Testis (tissue), 3 donors: ENCODE data around the gene PTGIS. TPM values are rescaled to one million over a fixed set of nuclear protein-coding genes. Genes with fewer than 3 reads are reported as not detected.
A peak's percentile ranks its signal among the peaks of the same experiment; 100 is the strongest.

Source experiments
- DNase-seq: peaks from one replicate; pipeline ENCODE4 v3.0.0-alpha.2; 2019
- H3K27ac ChIP-seq, 2 donors: fragments of 200-600 bp; sonication (generic); one replicate each; pipeline ENCODE4 v1.5.1; 2019
- H3K27me3 ChIP-seq: fragments of 200-600 bp; sonication (generic); one replicate; pipeline ENCODE4 v1.5.1; 2019
- H3K36me3 ChIP-seq: fragments of 200-600 bp; sonication (generic); one replicate; pipeline ENCODE4 v1.5.1; 2017; ENCODE audit warnings: low read depth; ENCODE audit errors: missing control alignments
- H3K4me1 ChIP-seq: fragments of 200-600 bp; sonication (generic); one replicate; pipeline ENCODE4 v1.5.1; 2019
- H3K4me3 ChIP-seq, 2 donors: fragments of 200-600 bp; sonication (generic); one replicate each; pipeline ENCODE4 v1.5.1; 2017 to 2019
- H3K9me3 ChIP-seq: fragments of 200-600 bp; sonication (generic); one replicate; pipeline ENCODE4 v1.5.1; 2017
- POLR2A ChIP-seq: fragments of 450-650 bp; IDR thresholded peaks from one replicate; pipeline ENCODE4 v1.6.1; 2017; ENCODE audit warnings: antibody characterized with exemption, mild to moderate bottlenecking, moderate library complexity
- WGBS, 2 donors: methylation state at CpG; one replicate each; pipeline ENCODE4 v1.1.5; 2018; 5-methylcytosine and 5-hydroxymethylcytosine counted together
- intact Hi-C: fragments of 100-400 bp; cut with DNase I; formaldehyde crosslinking; loops from one replicate; pipeline ENCODE4 v1.15.1; 2023; ENCODE audit warnings: low total_unique reads
- polyA plus RNA-seq: library from polyadenylated mRNA; stranded (reverse); fragments of 350-450 nt; fragmentation: Illumina TruSeq; extraction: RNeasy Lipid Tissue Mini Kit (QIAGEN cat#74804); gene quantifications from one replicate; pipeline ENCODE4 v1.2.3, GENCODE V29; 2014; ENCODE audit warnings: low read depth, low replicate concordance; ENCODE audit not compliant: insufficient read depth
- total RNA-seq, 2 donors: library from RNA; depleted of rRNA; stranded (reverse); fragments of >200 nt; gene quantifications; one replicate each; pipeline ENCODE4 v1.2.3, GENCODE V29; 2016
- TF ChIP-seq, protein P1 (sequence below), 3 experiments: fragments of 450-650 bp in 2 of 3; fragments of 200-600 bp in 1 of 3; sonication (generic) in 1 of 3; IDR thresholded peaks; one replicate each; pipeline ENCODE4 v1.5.1; 2016 to 2019; ENCODE audit warnings: antibody characterized with exemption in 3 of 3, mild to moderate bottlenecking in 2 of 3, moderate library complexity in 1 of 3

Gene PTGIS
- total and polyA plus RNA-seq, 3 donors from 2014 or later, result 12.2 to 30.3 (median 13.0) TPM

DNA sequence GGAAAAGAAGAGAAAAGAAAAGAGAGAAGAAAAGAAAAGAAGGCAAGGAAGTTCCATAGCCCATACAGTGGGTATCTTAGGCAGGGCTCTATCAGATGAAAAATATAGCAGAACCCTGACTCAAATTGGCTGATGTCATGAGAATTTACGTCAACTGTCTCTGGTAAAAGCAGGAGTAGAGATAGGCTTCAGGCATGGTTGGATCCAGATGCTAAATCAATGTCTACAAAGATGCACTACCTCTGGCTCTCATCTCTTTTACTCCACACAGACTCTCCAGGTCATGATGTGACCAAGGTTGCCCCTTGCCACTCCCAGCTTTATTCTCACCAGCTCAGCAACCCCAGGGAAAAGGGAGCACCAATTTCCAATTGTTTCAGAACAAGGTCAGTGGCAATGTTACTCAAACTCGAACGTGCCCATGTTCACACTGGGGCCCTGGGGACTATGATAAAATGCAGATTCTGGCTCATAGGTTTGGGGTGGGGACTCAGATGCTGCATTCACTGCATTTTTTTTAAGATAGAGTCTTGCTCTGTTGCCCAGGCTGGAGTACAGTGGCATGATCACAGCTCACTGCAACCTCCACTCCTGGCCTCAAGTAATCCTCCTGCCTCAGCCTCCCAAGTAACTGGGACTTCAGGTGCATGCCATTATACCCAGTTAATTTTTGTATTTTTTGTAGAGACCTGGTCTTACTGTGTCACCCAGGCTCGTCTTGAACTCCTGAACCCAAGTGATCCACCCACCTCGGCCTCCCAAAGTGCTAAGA is 33.4 kb upstream of the PTGIS start:
- H3K27ac ChIP-seq, result no peak overlapping the region
- H3K27me3 ChIP-seq, result no peaks in the 10 kb centered on the region
- no peak for DNase-seq
- WGBS, 2 donors, result 82 to 85% methylated on average over 5 of the region's 5 CpGs
- TF ChIP-seq, protein P1, sequence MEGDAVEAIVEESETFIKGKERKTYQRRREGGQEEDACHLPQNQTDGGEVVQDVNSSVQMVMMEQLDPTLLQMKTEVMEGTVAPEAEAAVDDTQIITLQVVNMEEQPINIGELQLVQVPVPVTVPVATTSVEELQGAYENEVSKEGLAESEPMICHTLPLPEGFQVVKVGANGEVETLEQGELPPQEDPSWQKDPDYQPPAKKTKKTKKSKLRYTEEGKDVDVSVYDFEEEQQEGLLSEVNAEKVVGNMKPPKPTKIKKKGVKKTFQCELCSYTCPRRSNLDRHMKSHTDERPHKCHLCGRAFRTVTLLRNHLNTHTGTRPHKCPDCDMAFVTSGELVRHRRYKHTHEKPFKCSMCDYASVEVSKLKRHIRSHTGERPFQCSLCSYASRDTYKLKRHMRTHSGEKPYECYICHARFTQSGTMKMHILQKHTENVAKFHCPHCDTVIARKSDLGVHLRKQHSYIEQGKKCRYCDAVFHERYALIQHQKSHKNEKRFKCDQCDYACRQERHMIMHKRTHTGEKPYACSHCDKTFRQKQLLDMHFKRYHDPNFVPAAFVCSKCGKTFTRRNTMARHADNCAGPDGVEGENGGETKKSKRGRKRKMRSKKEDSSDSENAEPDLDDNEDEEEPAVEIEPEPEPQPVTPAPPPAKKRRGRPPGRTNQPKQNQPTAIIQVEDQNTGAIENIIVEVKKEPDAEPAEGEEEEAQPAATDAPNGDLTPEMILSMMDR (IDR thresholded peaks at IDR 0.05), result no peak
- TF ChIP-seq POLR2A, result no peak
- H3K9me3 ChIP-seq, result no peaks in the 10 kb centered on the region
- no peak overlapping the region for H3K4me3 ChIP-seq
- intact Hi-C loops, result no loop called here
- H3K4me1 ChIP-seq, result no peaks in the 10 kb centered on the region
- no peaks in the 10 kb centered on the region for H3K36me3 ChIP-seq

DNA sequence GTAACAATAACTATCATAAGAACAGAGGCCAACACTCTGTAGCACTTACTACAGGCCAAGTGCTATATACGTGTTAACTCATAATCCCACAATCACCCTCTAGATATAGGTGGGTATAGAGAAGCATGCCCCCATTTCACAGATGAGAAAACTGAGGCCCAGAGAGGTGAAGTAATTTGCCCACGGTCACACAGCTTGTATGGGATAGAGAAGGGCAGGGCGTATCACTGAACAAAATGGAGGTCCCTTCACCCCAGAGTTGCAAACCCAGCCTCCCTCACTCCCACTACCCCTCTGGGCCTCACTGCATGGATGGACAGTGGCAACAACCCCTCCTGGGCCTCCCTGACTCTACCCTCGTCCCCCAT is 31.8 kb upstream of the PTGIS start:
- TF ChIP-seq POLR2A, result no peak
- TF ChIP-seq, protein P1 (IDR thresholded peaks at IDR 0.05), result no peak
- WGBS, 2 donors, result 93 to 95% methylated on average over 4 of the region's 4 CpGs
- intact Hi-C loops, result no loop called here
- Histone ChIP-seq H3K27ac (peak overlapping the region in 1 of 2 donors; percentile 45), H3K27me3 (no peaks in the 10 kb centered on the region), H3K4me1 (no peaks in the 10 kb centered on the region), H3K4me3 (no peak overlapping the region), H3K9me3 (no peaks in the 10 kb centered on the region), H3K36me3 (no peaks in the 10 kb centered on the region)
- DNase-seq, result no peak

DNA sequence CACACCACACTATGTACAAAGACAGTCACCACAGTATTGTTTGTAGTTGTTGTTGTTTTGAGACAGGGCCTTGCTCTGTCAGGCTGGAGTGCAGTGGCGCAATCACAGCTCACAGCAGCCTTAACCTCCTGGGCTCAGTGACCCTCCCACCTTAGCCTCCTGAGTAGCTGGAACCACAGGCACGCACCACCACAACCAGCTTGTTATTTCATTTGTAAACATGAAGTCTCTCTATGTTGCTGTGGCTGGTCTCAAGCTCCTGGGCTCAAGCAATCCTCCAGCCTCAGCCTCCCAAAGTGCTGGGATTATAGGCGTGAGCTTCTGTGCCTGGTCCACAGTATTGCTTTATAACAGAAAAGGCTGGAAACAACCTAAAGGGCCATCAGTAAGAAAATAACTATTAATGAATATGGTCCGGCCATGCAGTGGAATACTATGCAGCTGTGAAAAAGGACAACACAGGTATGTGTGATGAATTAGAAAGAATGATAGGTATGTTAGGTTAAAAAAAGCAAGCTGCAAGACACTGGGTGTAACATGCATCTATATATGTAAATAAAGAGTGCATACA is 30.0 kb upstream of the PTGIS start:
- no peaks in the 10 kb centered on the region for H3K27me3 ChIP-seq
- no peak for TF ChIP-seq POLR2A
- TF ChIP-seq, protein P1 (IDR thresholded peaks at IDR 0.05), result no peak
- H3K4me1 ChIP-seq, result no peaks in the 10 kb centered on the region
- WGBS, 2 donors, result 92 to 97% methylated on average over 3 to 4 of the region's 4 CpGs
- no peaks in the 10 kb centered on the region for H3K36me3 ChIP-seq
- H3K4me3 ChIP-seq, result no peak overlapping the region
- H3K9me3 ChIP-seq, result no peaks in the 10 kb centered on the region
- intact Hi-C loops, result no loop called here
- no peak overlapping the region for H3K27ac ChIP-seq
- DNase-seq, result no peak

DNA sequence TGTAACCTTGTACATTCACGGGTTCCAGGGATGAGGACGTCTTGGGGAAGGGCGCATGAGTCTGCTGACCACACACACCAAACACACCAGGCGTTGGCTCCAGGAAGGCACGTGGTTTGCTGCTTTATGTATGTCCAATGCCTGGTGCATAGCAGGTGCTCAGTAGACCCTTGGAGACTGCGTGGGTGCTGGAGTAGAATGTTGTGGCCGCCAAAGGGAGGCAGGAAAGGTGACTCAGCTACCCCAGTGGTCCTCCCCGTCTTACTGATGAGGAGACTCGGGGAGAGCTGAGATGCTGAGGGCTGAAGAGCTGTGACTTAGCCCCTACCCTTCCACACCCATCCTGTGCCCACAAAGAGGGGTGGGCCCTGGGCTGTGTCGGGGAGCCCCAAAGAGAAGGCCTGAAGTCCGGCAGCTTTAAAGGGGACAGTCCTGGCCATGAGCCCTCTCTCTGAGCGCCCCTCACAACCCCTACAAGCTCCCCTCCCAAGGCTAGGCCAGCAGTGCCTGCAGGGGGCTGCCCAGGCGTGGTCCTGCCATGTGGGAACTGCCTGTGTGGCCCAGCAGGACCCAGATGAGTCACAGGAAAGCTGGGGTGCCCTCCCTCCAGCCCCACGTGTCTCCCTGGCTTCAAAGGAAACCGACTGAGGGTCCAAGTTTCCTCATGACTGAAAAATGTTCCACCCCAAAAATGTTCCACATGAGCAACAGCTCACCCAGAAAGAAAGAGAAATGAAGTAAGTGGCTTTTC is 28.0 kb upstream of the PTGIS start:
- 82 to 85% methylated on average over 8 to 15 of the region's 15 CpGs for WGBS, 2 donors
- DNase-seq, result no peak
- H3K4me1 ChIP-seq, result no peaks in the 10 kb centered on the region
- peak overlapping the region in 1 of 2 donors; percentile 45 for H3K27ac ChIP-seq
- no peaks in the 10 kb centered on the region for H3K36me3 ChIP-seq
- H3K9me3 ChIP-seq, result no peaks in the 10 kb centered on the region
- no peak overlapping the region for H3K4me3 ChIP-seq
- H3K27me3 ChIP-seq, result no peaks in the 10 kb centered on the region
- no peak for TF ChIP-seq POLR2A
- TF ChIP-seq, protein P1 (IDR thresholded peaks at IDR 0.05), result no peak
- intact Hi-C loops, result no loop called here
